HG03520 (cell line): ENCODE data around the gene NPAS1.
A peak's percentile ranks its signal among the peaks of the same experiment; 100 is the strongest.
"Not testable (repeated sequence)": the region's sequence is repeated elsewhere in the genome, so short reads cannot be mapped to it uniquely, and the experiment has no call there.

Experiments used
- ATAC-seq: cut with Tn5 transposase; IDR thresholded peaks from one replicate; pipeline ENCODE4 v1.9.1; 2021; ENCODE audit warnings: mild to moderate bottlenecking, moderate library complexity; ENCODE audit not compliant: unreplicated experiment

Gene NPAS1

DNA sequence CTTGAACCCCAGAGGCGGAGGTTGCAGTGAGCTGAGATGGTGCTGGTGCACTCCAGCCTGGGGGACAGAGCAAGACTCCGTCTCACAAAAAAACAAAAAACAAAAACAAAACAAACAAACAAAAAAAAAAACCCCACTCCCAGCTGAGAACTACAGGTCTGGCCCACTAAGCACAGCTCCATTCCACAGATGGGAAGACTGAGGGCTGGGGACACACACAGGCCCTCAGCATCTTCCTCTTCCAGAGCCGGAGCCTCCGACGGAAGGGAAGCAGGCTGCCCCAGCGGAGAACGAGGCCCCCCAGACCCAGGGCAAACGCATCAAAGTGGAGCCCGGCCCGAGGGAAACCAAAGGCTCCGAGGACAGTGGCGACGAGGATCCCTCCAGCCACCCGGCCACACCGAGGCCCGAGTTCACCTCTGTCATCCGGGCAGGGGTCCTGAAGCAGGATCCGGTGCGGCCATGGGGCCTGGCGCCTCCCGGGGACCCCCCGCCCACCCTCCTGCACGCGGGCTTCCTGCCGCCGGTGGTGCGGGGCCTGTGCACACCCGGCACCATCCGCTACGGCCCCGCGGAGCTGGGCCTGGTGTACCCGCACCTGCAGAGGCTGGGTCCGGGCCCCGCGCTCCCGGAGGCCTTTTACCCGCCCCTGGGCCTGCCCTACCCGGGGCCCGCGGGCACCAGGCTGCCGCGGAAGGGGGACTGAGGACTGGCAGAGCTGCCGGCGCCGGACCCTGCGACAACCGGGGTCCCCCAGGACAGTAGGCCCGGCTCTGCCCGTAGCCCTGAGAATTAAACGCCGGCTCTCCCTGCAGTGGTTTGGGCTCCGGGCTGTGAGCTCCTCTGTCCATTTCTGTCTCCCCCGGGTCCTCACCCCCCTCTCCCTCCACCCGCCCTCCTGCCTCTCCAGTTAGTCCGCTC is 25.6 kb downstream of the NPAS1 start:
- no peak for ATAC-seq

DNA sequence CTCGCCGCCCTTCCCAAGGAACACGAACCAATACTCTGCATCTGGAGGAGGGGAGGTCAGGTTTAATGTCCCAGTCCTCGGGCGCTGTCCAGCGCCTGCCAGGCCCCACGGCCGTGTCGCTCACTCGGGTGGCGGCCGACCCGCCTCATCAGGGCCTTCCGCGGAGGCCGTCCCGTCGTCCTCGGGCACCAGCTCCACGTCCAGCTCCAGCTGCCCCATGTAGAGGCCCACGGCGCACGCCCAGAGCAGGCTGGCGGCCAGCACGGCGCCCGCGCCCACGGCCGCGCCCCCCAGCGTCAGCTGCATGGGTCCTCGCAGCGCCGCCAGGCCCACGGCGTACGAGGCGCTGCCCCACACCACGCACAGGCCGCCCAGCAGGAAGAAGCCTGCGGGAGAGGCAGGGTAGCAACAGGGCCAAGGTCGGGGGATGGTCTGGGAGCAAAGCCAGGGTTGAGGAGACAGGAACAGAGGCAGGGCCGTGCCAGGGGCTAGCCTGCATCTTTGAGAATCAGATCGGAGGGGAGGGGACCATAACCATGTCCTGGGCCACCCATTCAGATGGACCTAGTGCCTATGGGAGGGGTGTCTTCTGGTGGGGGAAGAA is 26.3 kb downstream of the NPAS1 start:
- ATAC-seq, result no peak

DNA sequence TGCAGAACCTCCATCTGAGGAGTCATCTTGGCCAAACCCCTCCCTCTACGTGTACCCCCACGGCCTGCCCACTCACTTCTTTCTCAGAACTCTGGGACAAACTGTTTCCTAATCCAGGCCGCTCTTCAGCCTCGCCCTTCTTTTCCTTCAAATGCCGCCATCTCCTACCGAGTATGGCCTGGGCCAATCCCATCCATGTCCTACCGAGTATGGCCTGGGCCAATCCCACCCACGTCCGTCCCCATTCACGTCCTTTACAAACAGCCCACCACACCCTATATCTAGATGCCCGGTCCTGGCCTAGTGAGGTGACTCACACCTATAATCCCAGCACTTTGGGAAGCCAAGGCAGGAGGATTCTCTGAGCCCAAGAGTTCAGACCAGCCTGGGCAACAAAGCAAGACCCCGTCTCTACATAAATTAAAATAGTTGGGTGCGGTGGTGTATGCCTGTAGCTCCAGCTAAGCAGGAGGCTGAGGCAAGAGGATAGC is 27.7 kb downstream of the NPAS1 start:
- no peak for ATAC-seq

DNA sequence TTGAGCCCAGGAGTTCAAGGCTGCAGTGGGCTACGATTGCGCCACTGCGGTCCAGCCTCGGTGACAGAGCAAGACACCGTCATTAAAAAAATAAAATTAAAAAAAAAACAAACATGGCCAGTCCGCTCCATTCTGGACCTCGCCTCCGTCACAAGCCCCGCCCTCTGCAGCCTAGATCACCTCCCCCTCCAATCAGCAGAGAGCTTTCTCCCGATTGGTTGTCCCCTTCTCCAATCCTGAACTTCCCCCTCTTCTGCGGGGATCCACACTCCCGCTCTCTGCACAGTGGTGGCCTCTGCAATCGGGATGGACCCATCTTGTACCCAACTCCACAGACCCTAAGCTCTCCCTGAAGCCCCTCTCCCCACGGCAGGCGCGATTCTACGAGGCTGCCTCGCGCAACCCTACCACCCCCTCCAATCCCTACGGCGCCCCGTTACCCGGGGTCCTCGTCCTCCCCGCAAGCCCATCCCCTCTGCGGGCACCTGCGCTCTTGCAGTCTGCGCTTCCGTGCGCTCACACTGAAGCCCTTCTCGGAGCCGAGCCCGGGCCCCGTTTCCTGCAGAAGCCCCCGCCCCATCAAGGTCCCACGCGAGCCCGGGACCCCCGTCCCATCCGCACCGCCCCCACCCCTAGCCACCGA is 28.2 kb downstream of the NPAS1 start:
- peak; percentile 35 for ATAC-seq

DNA sequence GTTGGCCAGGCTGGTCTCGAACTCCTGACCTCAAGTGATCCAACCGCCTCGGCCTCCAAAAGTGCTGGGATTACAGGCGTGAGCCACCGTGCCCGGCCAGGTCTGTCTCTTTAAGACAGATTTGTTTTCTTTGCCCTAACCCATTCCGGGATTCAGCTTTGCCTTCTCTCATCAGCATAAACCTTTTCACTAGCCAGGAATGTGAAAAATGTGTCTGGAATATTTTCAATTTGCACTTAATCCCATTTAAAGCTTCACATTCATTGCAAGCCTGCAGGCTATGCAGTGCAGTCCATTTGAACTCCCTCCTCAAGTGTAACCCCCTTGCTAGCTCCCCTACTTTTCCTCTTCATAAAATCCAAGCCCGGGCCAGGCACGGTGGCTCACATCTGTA is 29.7 kb downstream of the NPAS1 start:
- no peak for ATAC-seq

DNA sequence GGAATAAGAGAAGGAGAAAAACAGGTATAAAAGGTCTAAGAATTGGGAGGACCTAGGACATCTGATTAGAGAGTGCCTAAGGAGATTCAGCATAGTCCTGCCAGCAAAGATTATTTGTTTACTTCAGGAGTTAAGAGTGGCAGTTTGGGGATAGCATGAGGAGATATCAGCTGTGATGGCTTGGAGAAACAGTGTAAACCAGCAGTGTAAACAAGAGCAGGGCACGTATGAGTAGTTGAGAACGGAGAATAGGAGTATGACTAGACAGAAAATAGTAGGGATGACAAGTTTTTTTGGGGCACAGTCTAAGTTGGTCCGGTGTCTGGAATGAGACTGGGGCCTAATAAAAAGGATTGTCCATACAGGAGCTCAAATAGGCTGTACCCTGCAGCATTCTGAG is 30.9 kb downstream of the NPAS1 start:
- ATAC-seq, result not testable (repeated sequence)

DNA sequence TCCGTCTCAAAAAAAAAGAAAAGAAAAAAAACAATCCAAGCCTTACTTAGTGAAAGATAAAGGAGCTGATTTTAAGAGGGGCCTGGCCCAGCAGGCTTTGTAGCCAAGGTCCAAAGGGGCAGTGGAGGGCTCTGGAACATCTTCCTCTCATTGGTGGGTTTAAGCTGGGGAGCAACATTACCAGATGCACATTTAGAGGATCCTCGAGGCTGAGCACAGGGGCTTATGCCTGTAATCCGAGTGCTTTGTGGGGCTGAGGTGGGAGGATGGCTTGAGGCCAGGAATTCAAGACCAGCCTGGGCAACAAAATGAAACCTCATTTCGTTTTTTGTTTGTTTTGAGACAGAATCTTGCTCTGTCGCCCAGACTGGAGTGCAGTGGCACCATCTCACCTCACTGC is 36.8 kb downstream of the NPAS1 start:
- no peak for ATAC-seq

DNA sequence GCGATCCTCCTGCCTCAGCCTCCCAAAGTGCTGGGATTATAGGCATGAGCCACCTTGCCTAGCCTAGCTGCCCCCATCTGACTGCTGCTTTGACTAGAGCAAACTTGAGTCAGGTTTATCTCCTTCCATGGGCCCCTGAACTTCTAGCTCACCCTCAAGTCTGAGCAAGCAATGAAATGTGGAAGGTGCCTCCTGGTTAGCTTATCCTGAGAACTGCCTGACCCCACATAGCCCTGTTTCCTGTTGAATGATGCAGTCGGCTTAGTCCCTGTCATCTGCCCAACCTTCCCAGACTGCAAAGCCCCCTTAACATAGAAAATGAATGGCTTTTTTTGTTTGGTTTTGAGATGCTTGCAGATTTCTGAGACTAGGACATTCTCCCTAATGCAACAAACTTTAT is 37.7 kb downstream of the NPAS1 start:
- ATAC-seq, result no peak

DNA sequence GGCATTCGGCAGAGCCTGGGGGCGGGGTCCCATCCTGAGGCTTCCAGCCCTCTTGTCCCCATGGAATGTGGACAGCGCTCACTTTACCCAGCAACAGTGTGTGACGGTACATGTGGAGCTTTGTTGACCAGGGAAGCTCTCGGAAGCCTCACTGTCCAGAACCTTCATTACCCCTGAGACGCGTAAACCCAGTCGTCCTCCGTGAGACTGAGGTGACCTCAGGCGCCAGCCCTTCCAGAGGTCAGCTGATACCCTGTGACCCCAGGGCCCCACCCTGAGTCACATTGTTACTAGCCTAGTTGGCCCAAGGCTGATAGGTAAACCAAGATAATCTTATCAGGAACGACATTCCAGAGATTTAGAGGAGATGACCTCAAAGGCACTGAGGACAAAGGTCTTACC is 39.0 kb downstream of the NPAS1 start:
- ATAC-seq, result no peak

DNA sequence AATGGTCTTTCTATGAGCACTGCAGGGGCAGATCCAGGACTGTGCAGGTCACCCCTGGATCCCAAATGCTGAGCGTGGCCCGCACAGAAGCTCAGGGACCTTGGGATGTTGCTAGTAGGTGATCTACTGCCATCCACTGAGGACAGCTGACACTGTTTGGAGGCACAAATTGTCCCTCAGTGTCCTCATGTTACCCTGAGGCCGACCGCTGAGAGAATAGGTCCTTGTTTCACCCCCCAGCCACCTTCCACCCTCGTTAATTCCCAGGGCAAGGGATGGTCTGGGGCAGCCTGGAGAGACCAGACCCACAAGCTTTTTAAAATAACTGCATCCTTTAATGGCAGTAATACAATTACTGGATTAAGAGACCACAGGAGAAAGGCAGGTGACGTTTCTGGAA is 44.2 kb downstream of the NPAS1 start:
- ATAC-seq, result no peak

DNA sequence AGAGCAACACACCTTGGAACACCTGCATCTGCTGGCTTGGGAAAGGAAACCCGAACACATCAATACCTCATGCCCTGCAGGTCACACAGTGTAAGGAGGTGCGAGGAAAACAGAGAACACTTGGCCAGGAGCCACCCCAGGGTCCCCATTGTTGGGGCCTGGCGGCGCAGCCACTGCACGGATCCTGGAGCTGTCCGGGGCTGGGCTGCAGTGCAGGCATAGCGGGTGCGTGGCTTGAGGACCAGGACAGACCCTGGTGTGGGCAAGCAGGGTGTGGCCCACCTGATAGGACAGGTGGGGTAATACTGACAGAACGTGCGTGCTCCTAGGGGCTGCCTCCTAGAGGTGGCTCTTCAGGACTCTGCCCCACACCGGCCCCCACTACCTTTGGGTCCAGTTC is 45.6 kb downstream of the NPAS1 start:
- ATAC-seq, result no peak

DNA sequence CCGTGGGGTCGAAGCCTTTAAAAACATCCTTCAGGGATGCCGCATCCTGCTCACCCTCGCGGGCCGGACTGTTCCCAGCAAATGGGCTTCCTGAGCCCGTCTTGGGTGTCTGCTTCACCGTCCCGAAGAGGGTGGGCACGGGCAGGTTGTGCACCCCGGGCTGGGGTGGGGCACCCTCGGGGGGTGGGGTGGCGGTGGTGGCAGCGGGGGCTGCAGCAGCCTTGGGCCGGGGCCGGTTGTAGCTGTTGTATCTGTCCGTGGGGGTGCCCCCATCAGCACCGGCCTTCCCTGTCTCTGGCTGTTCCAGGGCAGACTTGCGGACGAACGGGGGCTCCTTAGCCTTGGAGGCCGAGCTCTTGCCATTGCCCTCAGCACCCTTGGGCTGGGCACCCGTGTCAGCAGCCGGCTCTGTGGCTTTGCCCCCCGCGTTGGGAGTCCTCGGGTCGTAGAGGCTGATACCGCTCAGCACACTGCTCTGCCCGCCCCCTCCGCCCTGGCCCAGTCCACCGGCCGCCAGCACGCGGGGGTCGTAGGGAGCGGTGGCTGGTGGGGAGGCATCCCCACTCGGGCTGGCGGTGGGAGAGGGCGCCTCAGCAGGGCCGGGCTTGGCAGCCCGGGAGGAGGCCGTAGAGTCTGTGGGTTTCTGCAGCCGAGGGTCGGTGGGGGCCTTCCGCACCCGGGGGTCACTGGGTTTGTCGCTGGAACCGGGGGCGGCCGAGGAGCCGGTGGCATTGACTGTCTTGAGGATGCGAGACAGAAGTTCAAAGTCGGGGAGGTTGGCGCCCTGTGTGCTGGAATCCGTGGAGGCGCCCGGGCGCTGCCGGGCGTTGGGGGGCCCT is 47.0 kb downstream of the NPAS1 start:
- ATAC-seq, result no peak

DNA sequence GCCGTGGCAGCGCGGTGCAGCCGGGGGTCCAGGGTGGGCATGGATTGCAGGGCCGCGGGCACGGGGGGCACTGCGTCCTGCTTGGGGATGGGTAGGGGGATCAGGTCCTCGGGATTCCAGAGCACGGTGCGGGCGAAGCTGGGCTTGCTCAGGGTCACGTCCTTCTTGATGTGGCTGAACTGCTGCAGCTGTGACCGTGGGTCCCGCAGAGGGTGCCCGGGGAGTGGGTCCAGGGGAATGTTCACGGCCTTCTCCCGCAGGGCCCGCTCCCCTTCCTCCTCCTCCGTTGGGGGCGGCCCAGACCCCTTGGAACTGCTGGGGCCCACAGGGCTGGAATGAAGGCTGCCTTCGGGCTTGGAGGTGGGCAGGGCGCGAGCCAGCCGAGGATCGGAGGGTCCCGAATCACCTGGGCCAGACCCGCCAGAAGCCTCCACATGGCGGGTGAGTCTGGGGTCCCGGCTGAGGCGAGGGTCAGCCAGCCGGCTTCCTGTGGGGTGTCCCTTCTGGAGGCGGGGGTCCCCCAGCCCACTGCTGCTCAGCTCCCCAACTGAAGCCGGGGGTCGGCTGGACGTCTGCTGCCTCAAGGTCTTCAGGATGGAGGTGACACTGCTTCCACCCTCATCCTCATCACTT is 47.7 kb downstream of the NPAS1 start:
- ATAC-seq, result no peak

DNA sequence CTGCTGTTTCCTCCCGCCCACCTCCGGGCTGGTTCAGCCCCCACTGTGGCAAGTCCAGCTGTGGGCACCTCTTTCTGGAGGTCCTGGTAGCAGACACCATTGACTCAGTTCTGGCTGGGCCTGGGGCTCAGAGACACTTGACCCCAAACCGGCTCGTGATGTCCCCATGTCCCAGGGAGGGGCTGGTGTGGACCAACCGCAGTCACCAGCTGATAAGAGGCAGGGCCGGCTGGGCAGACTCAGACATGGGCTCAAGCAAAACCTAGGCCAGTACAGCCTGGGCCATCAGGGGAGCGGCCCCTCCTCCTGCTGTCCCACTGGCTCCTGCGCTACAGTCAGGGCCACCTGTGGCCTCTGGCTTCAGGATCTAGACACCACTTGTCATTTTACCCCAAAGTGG is 48.6 kb downstream of the NPAS1 start:
- ATAC-seq, result no peak

DNA sequence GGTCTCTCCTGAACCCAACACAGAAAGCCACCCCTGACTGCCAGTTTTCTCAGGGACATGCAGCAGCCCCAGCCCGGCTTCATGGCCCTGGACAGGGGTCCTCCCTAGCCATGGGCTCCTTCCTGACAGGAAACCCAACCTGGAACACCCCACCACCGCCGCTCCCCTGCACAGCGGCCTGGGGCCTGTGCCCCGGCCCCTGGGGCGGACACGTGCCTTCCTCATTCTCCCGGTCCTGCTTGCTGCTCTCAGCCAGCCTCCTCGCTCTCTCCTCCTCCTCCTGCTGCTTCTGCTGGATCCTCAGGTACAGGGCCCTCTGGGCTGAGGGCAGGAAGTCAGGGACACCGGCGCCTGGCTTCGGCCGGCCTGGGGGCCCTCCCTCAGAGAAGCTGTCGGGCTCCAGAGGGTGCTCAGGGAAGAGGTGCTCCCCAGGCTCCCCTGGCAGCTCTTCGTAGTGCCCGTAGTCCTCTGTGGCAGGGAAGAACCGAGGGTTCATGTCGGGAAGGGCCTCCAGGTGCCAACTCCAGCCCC is 49.3 kb downstream of the NPAS1 start:
- no peak for ATAC-seq

DNA sequence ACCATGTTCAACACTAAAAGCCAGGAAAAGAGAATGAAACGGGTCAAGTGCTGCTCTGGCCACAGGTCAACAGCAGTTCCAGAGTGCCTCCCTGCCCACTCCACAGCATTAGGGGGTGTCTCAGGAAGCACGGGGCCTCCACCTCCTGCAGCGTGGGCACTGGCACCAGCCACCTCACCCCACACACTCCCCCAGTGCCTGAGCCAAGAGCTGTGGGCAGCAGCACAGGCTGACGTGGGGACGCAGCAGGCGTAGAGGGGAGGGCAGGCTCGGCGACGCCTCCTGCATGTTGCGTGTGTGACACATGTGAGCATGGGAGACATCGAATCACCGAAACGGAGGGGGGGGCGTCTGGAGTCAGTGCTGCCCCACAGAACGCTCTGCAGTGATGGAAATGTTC is 50.2 kb downstream of the NPAS1 start:
- ATAC-seq, result no peak

DNA sequence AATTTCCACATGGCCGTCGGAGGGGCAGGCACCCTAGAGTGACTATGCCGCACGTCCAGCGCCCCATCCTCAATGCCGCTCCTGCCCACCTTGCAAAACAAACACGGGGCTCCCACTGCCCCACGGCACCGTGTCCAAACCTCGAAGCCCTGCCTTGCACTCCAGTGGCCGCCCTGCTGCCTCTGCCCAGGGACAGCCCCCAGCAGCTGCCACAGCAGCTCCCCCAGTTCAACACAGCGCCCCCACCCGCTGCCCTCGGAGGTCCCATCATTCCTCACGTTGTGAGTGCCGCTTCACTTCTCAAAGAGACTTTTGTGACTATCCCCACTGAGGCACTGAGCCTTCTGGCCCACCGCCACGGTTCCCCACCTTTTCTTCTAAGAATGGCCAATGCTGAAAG is 51.1 kb downstream of the NPAS1 start:
- ATAC-seq, result no peak

DNA sequence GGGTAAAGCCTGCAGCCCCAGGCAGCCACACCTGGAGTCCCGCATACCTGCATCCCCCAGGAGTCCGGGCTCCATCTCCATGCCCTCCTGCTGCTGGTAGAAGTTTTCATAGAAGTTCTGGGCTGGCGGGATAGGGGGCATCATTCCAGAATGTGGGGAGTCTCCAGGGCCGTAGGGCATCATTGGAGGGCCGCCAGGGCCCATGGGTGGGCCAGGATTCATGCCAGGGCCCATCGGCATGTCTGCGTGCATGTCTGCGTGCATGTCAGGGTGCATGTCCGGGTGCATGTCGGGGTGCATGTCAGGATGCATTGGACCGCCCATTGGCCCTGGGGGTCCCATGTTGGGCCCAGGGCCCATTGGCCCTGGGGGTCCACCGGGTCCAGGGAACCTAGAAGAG is 52.1 kb downstream of the NPAS1 start:
- ATAC-seq, result no peak

DNA sequence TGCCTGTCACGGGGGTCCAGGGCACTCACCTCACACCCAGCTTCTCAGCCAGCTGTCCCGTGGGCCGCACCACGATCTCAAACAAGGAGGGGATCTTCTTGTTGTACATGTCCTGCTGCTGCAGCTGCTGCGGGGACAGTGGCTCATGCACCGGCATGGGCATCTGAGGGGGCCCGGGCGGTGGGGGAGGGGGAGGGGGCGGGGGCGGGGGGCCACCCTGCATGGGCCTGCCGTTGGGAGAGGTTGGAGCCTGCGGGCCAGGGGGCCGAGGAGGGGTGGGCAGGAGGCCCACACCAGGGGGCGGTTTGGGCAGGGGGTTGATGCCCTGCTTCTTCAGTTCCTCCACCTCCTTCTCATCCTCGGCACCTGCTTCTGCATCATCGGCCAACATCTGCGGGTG is 52.7 kb downstream of the NPAS1 start:
- no peak for ATAC-seq

DNA sequence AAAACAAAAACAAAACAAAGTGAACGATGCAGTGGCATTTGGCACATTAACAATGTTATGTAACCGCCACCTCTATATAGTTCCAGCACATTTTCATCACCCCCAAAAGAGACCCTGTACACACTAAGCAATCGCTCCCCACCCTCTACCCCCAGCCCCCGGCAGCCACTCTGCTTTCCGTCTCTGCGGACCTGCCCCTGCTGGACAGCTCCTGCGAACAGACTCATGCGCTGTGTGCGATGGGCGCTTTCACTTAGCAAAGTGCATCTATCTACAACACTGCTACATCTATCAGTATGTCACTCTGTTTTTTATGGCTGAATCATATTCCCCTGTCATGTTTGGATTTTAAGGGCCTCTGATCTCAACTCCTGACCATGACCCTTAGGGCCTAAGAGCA is 53.9 kb downstream of the NPAS1 start:
- ATAC-seq, result no peak
